ENCODE measurements around the gene GMDS. TPM values are rescaled to one million over a fixed set of nuclear protein-coding genes. Genes with fewer than 3 reads are reported as not detected.

The GMDS gene
- polyA plus RNA-seq, 1 experiment: 7.1 TPM

GRCh38 chr6:1947922-1948321 is 297.5 kb downstream of the GMDS start:
- Histone ChIP-seq H3K36me3 (ENCODE audit: control insufficient read depth, insufficient read depth, low read length) (no peaks in the 10 kb centered on the region), H3K4me3 (ENCODE audit: low read depth, low read length) (no peak overlapping the region), H3K27me3 (ENCODE audit: control insufficient read depth, insufficient read depth, low read length) (no peaks in the 10 kb centered on the region)
- POLR2A ChIA-PET: no interaction called here
- CTCF ChIA-PET: no interaction called here
- no peak for TF ChIP-seq CTCF (IDR thresholded peaks at IDR 0.05; ENCODE audit: insufficient read depth, low read depth, low read length)
- no peak for DNase-seq (ENCODE audit: low read depth)

- ChIA-PET CTCF (no interaction called here), POLR2A (no interaction called here)
- TF ChIP-seq CTCF (IDR thresholded peaks at IDR 0.05; ENCODE audit: insufficient read depth, low read depth, low read length): no peak
Measured at GRCh38 chr6:1946583-1946982, 298.8 kb downstream of the GMDS start.

GRCh38 chr6:1945235-1945832 is 300.1 kb downstream of the GMDS start:
- Histone ChIP-seq H3K36me3 (ENCODE audit: control insufficient read depth, insufficient read depth, low read length) (no peaks in the 10 kb centered on the region), H3K4me3 (ENCODE audit: low read depth, low read length) (no peak overlapping the region), H3K27me3 (ENCODE audit: control insufficient read depth, insufficient read depth, low read length) (no peaks in the 10 kb centered on the region)
- DNase-seq (ENCODE audit: low read depth): no peak
- POLR2A ChIA-PET: no interaction called here
- CTCF ChIA-PET: no interaction called here
- TF ChIP-seq CTCF (IDR thresholded peaks at IDR 0.05; ENCODE audit: insufficient read depth, low read depth, low read length): no peak

More at GRCh38 chr6:1946583-1946982, 298.8 kb downstream of the GMDS start:
- H3K4me3 ChIP-seq (ENCODE audit: low read depth, low read length): no peak overlapping the region
- no peaks in the 10 kb centered on the region for H3K36me3 ChIP-seq (ENCODE audit: control insufficient read depth, insufficient read depth, low read length)
- H3K27me3 ChIP-seq (ENCODE audit: control insufficient read depth, insufficient read depth, low read length): no peaks in the 10 kb centered on the region
- DNase-seq (ENCODE audit: low read depth): no peak

- Histone ChIP-seq H3K4me3 (ENCODE audit: low read depth, low read length) (no peak overlapping the region), H3K36me3 (ENCODE audit: control insufficient read depth, insufficient read depth, low read length) (no peaks in the 10 kb centered on the region), H3K27me3 (ENCODE audit: control insufficient read depth, insufficient read depth, low read length) (no peaks in the 10 kb centered on the region)
- ChIA-PET CTCF (no interaction called here), POLR2A (no interaction called here)
- DNase-seq (ENCODE audit: low read depth): no peak
- no peak for TF ChIP-seq CTCF (IDR thresholded peaks at IDR 0.05; ENCODE audit: insufficient read depth, low read depth, low read length)
Measured at GRCh38 chr6:1942834-1943233, 302.6 kb downstream of the GMDS start.

GRCh38 chr6:1941534-1941933 is 303.9 kb downstream of the GMDS start:
- TF ChIP-seq CTCF (IDR thresholded peaks at IDR 0.05; ENCODE audit: insufficient read depth, low read depth, low read length): no peak
- Histone ChIP-seq H3K36me3 (ENCODE audit: control insufficient read depth, insufficient read depth, low read length) (no peaks in the 10 kb centered on the region), H3K27me3 (ENCODE audit: control insufficient read depth, insufficient read depth, low read length) (no peaks in the 10 kb centered on the region), H3K4me3 (ENCODE audit: low read depth, low read length) (no peak overlapping the region)
- CTCF ChIA-PET: interaction anchor here (0.6 kb wide), 1 partner anchor 339 kb away, joined by 3 read pairs; no protein-coding TSS in a partner anchor
- POLR2A ChIA-PET: no interaction called here
- no peak for DNase-seq (ENCODE audit: low read depth)

Measured in BJ (cell line).